IMR-90 (cell line): ENCODE measurements around the gene PSMD14. TPM values are rescaled to one million over a fixed set of nuclear protein-coding genes. Genes with fewer than 3 reads are reported as not detected.

ENCODE experiments used
- ATAC-seq: fragments of 200-7000 bp; cut with Tn5 transposase; 2 replicates; pipeline ENCODE4 v1.9.1; 2020; ENCODE audit warnings: low read depth, mild to moderate bottlenecking, moderate library complexity
- BruUV-seq: library from RNA; stranded (reverse); fragments of 400-500 nt; replicated peaks from 2 replicates; lab custom pipeline; 2021; lab: Mats Ljungman, UMichigan
- CTCF ChIA-PET: fragments of 300-600 bp; formaldehyde crosslinking; extraction: SDS; loops from one replicate; lab custom pipeline; 2021; ENCODE audit warnings: antibody characterized with exemption; lab: Yijun Ruan, JAX
- POLR2A ChIA-PET: fragments of 300-600 bp; sonication (Branson Sonifier 250); formaldehyde crosslinking; loops from one replicate; lab custom pipeline; 2022; ENCODE audit warnings: antibody characterized with exemption; ENCODE audit not compliant: unreplicated experiment; lab: Charles Lee
- DNase-seq: peaks from one replicate; pipeline ENCODE4 v3.0.0; 2013
- H2AFZ ChIP-seq: replicated peaks from 2 replicates; pipeline ENCODE3; 2013; ENCODE audit warnings: low read length, mild to moderate bottlenecking; ENCODE audit not compliant: poor library complexity
- H2AK5ac ChIP-seq: 2 replicates; pipeline ENCODE4 v1.6.1; 2013; ENCODE audit warnings: low read depth, low read length, inconsistent platforms
- H2AK9ac ChIP-seq: replicated peaks from 2 replicates; pipeline ENCODE3; 2013; ENCODE audit warnings: mild to moderate bottlenecking, low read depth, low read length, moderate library complexity; ENCODE audit not compliant: poor library complexity
- H2BK120ac ChIP-seq: 2 replicates; pipeline ENCODE4 v1.6.1; 2013; ENCODE audit warnings: low read depth, low read length, inconsistent platforms
- H2BK15ac ChIP-seq: 3 replicates; pipeline ENCODE4 v1.6.1; 2013; ENCODE audit warnings: low read depth, low read length, inconsistent platforms
- H2BK20ac ChIP-seq: 2 replicates; pipeline ENCODE4 v1.6.1; 2013; ENCODE audit warnings: low read depth, mild to moderate bottlenecking, inconsistent platforms, low read length, moderate library complexity
- H2BK5ac ChIP-seq: 2 replicates; pipeline ENCODE4 v1.6.1; 2013; ENCODE audit warnings: mild to moderate bottlenecking, low read depth, low read length, inconsistent platforms; ENCODE audit not compliant: poor library complexity, severe bottlenecking
- H3K14ac ChIP-seq: replicated peaks from 2 replicates; pipeline ENCODE4 v1.6.1; 2013; ENCODE audit warnings: low read depth, low read length, inconsistent platforms
- H3K18ac ChIP-seq: 2 replicates; pipeline ENCODE4 v1.6.1; 2013; ENCODE audit warnings: low read depth, low read length, control low read depth
- H3K23ac ChIP-seq: 2 replicates; pipeline ENCODE4 v1.6.1; 2013; ENCODE audit warnings: low read depth, low read length, inconsistent platforms
- H3K27ac ChIP-seq: 2 replicates; pipeline ENCODE4 v1.5.1; 2013; ENCODE audit warnings: mild to moderate bottlenecking, control low read depth, low read length; ENCODE audit not compliant: insufficient read depth
- H3K27me3 ChIP-seq: 2 replicates; pipeline ENCODE4 v1.6.1; 2013; ENCODE audit warnings: low read length; ENCODE audit not compliant: control insufficient read depth, insufficient read depth
- H3K36me3 ChIP-seq: 2 replicates; pipeline ENCODE4 v1.6.1; 2013; ENCODE audit warnings: low read length, mixed read lengths; ENCODE audit not compliant: control insufficient read depth, insufficient read depth
- H3K4ac ChIP-seq: 2 replicates; pipeline ENCODE4 v1.6.1; 2013; ENCODE audit warnings: low read depth, low read length, inconsistent platforms
- H3K4me1 ChIP-seq: 2 replicates; pipeline ENCODE4 v1.6.1; 2013; ENCODE audit warnings: low read length, mixed read lengths; ENCODE audit not compliant: control insufficient read depth, insufficient read depth
- H3K4me2 ChIP-seq: 2 replicates; pipeline ENCODE4 v1.6.1; 2013; ENCODE audit warnings: low read depth, mild to moderate bottlenecking, control low read depth, low read length, moderate library complexity
- H3K4me3 ChIP-seq: 2 replicates; pipeline ENCODE4 v1.5.1; 2013; ENCODE audit warnings: low read depth, mild to moderate bottlenecking, control low read depth, low read length, moderate library complexity; ENCODE audit not compliant: insufficient read depth
- H3K56ac ChIP-seq: 2 replicates; pipeline ENCODE4 v1.6.1; 2013; ENCODE audit warnings: low read length, inconsistent platforms; ENCODE audit not compliant: insufficient read depth; ENCODE audit errors: extremely low read depth
- H3K79me1 ChIP-seq, 2 experiments: 2 replicates each; pipeline ENCODE4 v1.6.1; 2013; ENCODE audit warnings: low read length in 2 of 2, inconsistent platforms in 1 of 2, low read depth in 1 of 2
- H3K9ac ChIP-seq: 2 replicates; pipeline ENCODE4 v1.6.1; 2013; ENCODE audit warnings: low read depth, low read length, control low read depth
- H3K9me1 ChIP-seq: 2 replicates; pipeline ENCODE4 v1.6.1; 2013; ENCODE audit warnings: low read length, inconsistent platforms; ENCODE audit not compliant: insufficient read depth
- H3K9me3 ChIP-seq: 2 replicates; pipeline ENCODE4 v1.6.1; 2013; ENCODE audit warnings: low read length; ENCODE audit not compliant: control insufficient read depth, insufficient read depth
- H4K20me1 ChIP-seq: 2 replicates; pipeline ENCODE4 v1.6.1; 2013; ENCODE audit warnings: low read length, inconsistent platforms; ENCODE audit not compliant: insufficient read depth
- H4K5ac ChIP-seq: 2 replicates; pipeline ENCODE4 v1.6.1; 2013; ENCODE audit warnings: mild to moderate bottlenecking, low read depth, low read length, control low read depth
- H4K8ac ChIP-seq, 2 experiments: 2 replicates each; pipeline ENCODE4 v1.6.1; 2013; ENCODE audit warnings: low read depth in 2 of 2, low read length in 2 of 2, control low read depth in 1 of 2, inconsistent platforms in 1 of 2
- H4K91ac ChIP-seq: 2 replicates; pipeline ENCODE4 v1.6.1; 2013; ENCODE audit warnings: low read depth, low read length, inconsistent platforms; ENCODE audit not compliant: insufficient read depth
- CHD1 ChIP-seq: IDR thresholded peaks from 2 replicates; pipeline ENCODE4 v1.6.1; 2012; ENCODE audit warnings: low read depth, low read length, improper control_type of control experiment
- RFX5 ChIP-seq: IDR thresholded peaks from 2 replicates; pipeline ENCODE4 v1.8.0; 2012; ENCODE audit warnings: low read depth, mild to moderate bottlenecking, low read length, moderate library complexity
- SMC3 ChIP-seq: fragments of 150-350 bp; IDR thresholded peaks from 2 replicates; pipeline ENCODE4 v1.6.1; 2016; ENCODE audit warnings: low read depth, mild to moderate bottlenecking, antibody characterized with exemption, low read length, moderate library complexity
- WGBS, 2 experiments: methylation state at CpG; one replicate each; pipeline versions ENCODE4 v1.1.5 to v1.1.7; 2013; ENCODE audit warnings: missing lambda C conversion rate in 2 of 2; ENCODE audit not compliant: insufficient read length in 1 of 2; ENCODE audit errors: extremely low coverage in 2 of 2; 5-methylcytosine and 5-hydroxymethylcytosine counted together
- dilution Hi-C: fragments of 300-500 bp; cut with HindIII; formaldehyde crosslinking; loops from one replicate; pipeline ENCODE4 v1.14.3; 2018; ENCODE audit warnings: low sequenced_read_pairs; ENCODE audit not compliant: unreplicated experiment
- in situ Hi-C: fragments of 300-500 bp; cut with MboI; formaldehyde crosslinking; loops from 3 replicates; pipeline ENCODE4 v1.14.3; 2019; ENCODE audit warnings: low sequenced_read_pairs, inconsistent platforms, mixed read lengths
- intact Hi-C: fragments of 100-400 bp; cut with micrococcal nuclease; formaldehyde crosslinking; loops from 2 replicates; pipeline ENCODE4 v1.10.0; 2022
- polyA plus RNA-seq, 3 experiments: library from polyadenylated mRNA; depleted of rRNA; stranded (reverse); fragments of >200 nt; gene quantifications; 2 replicates each; pipeline ENCODE4 v1.2.3, GENCODE V29; 2012; ENCODE audit warnings: low replicate concordance in 1 of 3
- total RNA-seq: library from RNA; depleted of rRNA; stranded (reverse); fragments of >200 nt; gene quantifications from 2 replicates; pipeline ENCODE4 v1.2.3, GENCODE V29; 2012

The PSMD14 gene
- total and polyA plus RNA-seq, 2 of the 4 experiments (the other 2 are of a cell fraction) = 59.3 to 110 TPM

DNA sequence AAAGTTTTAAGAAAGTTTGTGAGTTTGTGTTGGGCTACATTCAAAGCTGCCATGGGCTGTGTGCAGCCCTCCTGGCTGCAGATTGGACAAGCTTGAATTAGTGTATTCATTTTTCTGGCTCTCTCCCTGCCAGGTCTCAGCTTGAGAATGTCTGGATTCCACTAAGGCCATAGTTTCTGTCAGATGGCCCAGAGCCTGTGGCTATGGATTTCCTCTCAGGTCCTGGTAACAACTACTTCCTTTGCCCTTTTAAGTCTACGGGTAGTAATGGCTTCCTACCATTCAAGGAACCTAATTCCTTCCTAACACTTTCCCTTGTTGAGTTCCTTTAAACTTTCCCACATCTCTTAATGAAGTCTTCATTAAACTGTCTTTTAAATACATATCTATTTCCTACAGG, 24.3 kb upstream of the PSMD14 start:
- no peaks in the 10 kb centered on the region for H3K9me1 ChIP-seq
- in situ Hi-C loops (no loop called here), intact Hi-C loops (no loop called here), dilution Hi-C loops (no loop called here)
- no peak overlapping the region for H2AK5ac ChIP-seq
- no peak overlapping the region for H2BK20ac ChIP-seq
- no peak overlapping the region for H2BK120ac ChIP-seq
- no peak overlapping the region for H2AK9ac ChIP-seq
- no peak overlapping the region for H4K8ac ChIP-seq
- H3K79me1 ChIP-seq = no peaks in the 10 kb centered on the region
- H3K23ac ChIP-seq = no peak overlapping the region
- H3K9ac ChIP-seq = no peak overlapping the region
- WGBS, 2 experiments = 80% methylated on average over 1 of the region's 1 CpG; no CpG with 5 or more reads in 1 of the 2 experiments
- DNase-seq (no peak), ATAC-seq (no peak; the same call in 1 of the 2 replicates)
- H3K9me3 ChIP-seq = peaks cover 7% of the 10 kb centered on the region
- H4K5ac ChIP-seq = no peak overlapping the region
- H3K27ac ChIP-seq = no peak overlapping the region
- H3K27me3 ChIP-seq = no peaks in the 10 kb centered on the region; the same call in 1 of the 2 replicates
- H4K20me1 ChIP-seq = no peaks in the 10 kb centered on the region
- no peak overlapping the region for H3K14ac ChIP-seq
- CTCF ChIA-PET = no interaction called here
- POLR2A ChIA-PET = interaction anchor here (0.6 kb wide), 1 partner anchor 1173 kb away, joined by 6 read pairs; no protein-coding TSS in a partner anchor
- H3K36me3 ChIP-seq = no peaks in the 10 kb centered on the region
- no peak overlapping the region for H3K56ac ChIP-seq
- no peak overlapping the region for H2BK5ac ChIP-seq
- H3K4me1 ChIP-seq = no peaks in the 10 kb centered on the region
- no peak overlapping the region for H3K4me3 ChIP-seq
- no peak overlapping the region for H4K91ac ChIP-seq
- TF ChIP-seq CHD1 (no peak), RFX5 (no peak), SMC3 (no peak)
- H2AFZ ChIP-seq = no peak overlapping the region
- no peak overlapping the region for H2BK15ac ChIP-seq
- H3K18ac ChIP-seq = no peak overlapping the region
- H3K4ac ChIP-seq = no peak overlapping the region
- H3K4me2 ChIP-seq = no peak overlapping the region
- no TSS peak for BruUV-seq
